ENCODE results near the gene ABCC10.

ABCC10 gene

DNA sequence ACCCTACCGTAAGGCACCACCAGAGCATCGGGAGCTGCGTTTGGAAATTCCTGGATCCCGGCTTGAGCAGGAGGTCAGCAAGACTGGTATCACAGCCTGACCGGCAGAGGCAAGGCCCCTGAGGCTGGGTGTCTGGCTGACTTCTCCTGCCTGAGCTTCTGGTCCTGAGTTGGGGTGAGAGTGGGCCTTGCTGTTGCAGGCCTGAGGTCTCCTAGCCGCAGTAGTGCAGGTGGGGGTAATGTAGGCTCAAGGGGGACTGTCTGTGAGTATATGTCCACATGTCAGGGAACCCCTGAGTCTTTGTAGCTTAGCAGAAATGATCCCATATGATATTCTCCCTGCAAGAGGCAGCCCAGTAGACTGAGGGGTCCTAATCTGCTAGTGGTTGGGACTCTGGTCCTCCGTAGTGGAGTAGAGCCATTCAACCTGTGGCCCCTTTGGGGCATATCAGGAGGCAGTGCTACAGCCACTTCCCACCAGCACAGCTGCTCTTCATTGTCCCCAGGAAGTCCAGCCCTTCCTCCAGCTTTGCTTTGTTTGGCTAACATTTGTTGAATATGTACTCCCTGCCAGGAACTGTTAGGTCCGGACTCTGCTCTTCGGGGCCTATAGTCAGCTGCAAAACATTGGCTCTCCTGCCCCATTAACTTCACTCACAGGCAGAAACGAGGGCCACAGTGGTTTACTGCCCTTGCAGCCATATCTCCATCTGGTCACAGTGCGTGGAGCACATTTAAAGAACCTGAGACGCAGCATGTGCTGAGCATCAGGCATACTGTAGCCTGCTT, 71.9 kb downstream of the ABCC10 start:
- in situ Hi-C loops (cut with HindIII; ENCODE audit: low pct_unique_long_range_greater_than_20kb, low sequenced_read_pairs), result no loop called here
- DNase-seq (ENCODE audit: low read depth in 1 of 2, low spot score in 1 of 2), result no peak

More for the DNA sequence above, 71.9 kb downstream of the ABCC10 start:
- TF ChIP-seq JUND (IDR thresholded peaks at IDR 0.05; ENCODE audit: low read depth), result no peak

Data from T47D (cell line).